HepG2 (cell line): ENCODE measurements around the gene SLC17A3. TPM values are rescaled to one million over a fixed set of nuclear protein-coding genes. Genes with fewer than 3 reads are reported as not detected.

Experiments
- CEBPG ChIP-seq: IDR thresholded peaks from 2 replicates; pipeline ENCODE4 v1.6.1; 2016
- GLI4 ChIP-seq: sonication (generic); formaldehyde crosslinking; IDR thresholded peaks from 2 replicates; pipeline ENCODE4 v1.5.1; 2020; ENCODE audit warnings: missing genetic modification reagents, mild to moderate bottlenecking, moderate library complexity, borderline replicate concordance
- HNF4A ChIP-seq: sonication (generic); formaldehyde crosslinking; IDR thresholded peaks from 2 replicates; pipeline ENCODE4 v1.4.0; 2020; ENCODE audit warnings: missing genetic modification reagents
- HOXA3 ChIP-seq: sonication (generic); formaldehyde crosslinking; IDR thresholded peaks from 2 replicates; pipeline ENCODE4 v1.5.0; 2020; ENCODE audit warnings: missing genetic modification reagents
- IRF2 ChIP-seq: IDR thresholded peaks from 2 replicates; pipeline ENCODE4 v1.6.1; 2018; ENCODE audit warnings: missing genetic modification reagents, missing compliant biosample characterization
- ISL2 ChIP-seq: sonication (generic); formaldehyde crosslinking; IDR thresholded peaks from 2 replicates; pipeline ENCODE4 v1.5.0; 2020; ENCODE audit warnings: missing genetic modification reagents
- KLF16 ChIP-seq, 2 experiments: sonication (generic) in 1 of 2; formaldehyde crosslinking in 1 of 2; IDR thresholded peaks; 2 replicates each; pipeline versions ENCODE4 v1.6.1 to v1.8.0; 2016 to 2023; ENCODE audit warnings: missing genetic modification reagents in 2 of 2, missing compliant biosample characterization in 1 of 2
- MED1 ChIP-seq: sonication (generic); formaldehyde crosslinking; IDR thresholded peaks from 2 replicates; pipeline ENCODE4 v1.4.0; 2020; ENCODE audit warnings: missing genetic modification reagents
- MIXL1 ChIP-seq: IDR thresholded peaks from 2 replicates; pipeline ENCODE4 v1.6.1; 2016
- MXD4 ChIP-seq: IDR thresholded peaks from 2 replicates; pipeline ENCODE4 v1.6.1; 2016; ENCODE audit warnings: mild to moderate bottlenecking, missing biosample characterization, missing genetic modification reagents
- SIX1 ChIP-seq: sonication (generic); formaldehyde crosslinking; IDR thresholded peaks from 2 replicates; pipeline ENCODE4 v1.4.0; 2020; ENCODE audit warnings: missing genetic modification reagents, borderline replicate concordance
- SMAD3 ChIP-seq: sonication (generic); formaldehyde crosslinking; IDR thresholded peaks from 2 replicates; pipeline ENCODE4 v1.4.0; 2020; ENCODE audit warnings: missing genetic modification reagents
- SOX5 ChIP-seq: IDR thresholded peaks from 2 replicates; pipeline ENCODE4 v1.6.1; 2016; ENCODE audit warnings: borderline replicate concordance
- SSRP1 ChIP-seq: IDR thresholded peaks from 2 replicates; pipeline ENCODE4 v1.6.1; 2016; ENCODE audit warnings: control low read depth
- STAG1 ChIP-seq: sonication (generic); formaldehyde crosslinking; IDR thresholded peaks from 2 replicates; pipeline ENCODE4 v1.4.0; 2020; ENCODE audit warnings: missing genetic modification reagents
- ZNF18 ChIP-seq: sonication (generic); formaldehyde crosslinking; IDR thresholded peaks from 2 replicates; pipeline ENCODE4 v1.8.0; 2022; ENCODE audit warnings: mild to moderate bottlenecking, missing genetic modification reagents; ENCODE audit not compliant: insufficient replicate concordance
- ZNF205 ChIP-seq: IDR thresholded peaks from 2 replicates; pipeline ENCODE4 v1.6.1; 2018; ENCODE audit warnings: missing biosample characterization, missing genetic modification reagents
- ZNF234 ChIP-seq: sonication (generic); formaldehyde crosslinking; conservative IDR thresholded peaks from 2 replicates; pipeline ENCODE4 v1.5.1; 2020; ENCODE audit warnings: mild to moderate bottlenecking, missing genetic modification reagents
- ZNF382 ChIP-seq: sonication (generic); formaldehyde crosslinking; IDR thresholded peaks from 2 replicates; pipeline ENCODE4 v1.5.0; 2020; ENCODE audit warnings: missing genetic modification reagents, mild to moderate bottlenecking, borderline replicate concordance
- ZNF580 ChIP-seq: IDR thresholded peaks from 2 replicates; pipeline ENCODE4 v1.6.1; 2016; ENCODE audit warnings: low read depth, borderline replicate concordance
- ZNF629 ChIP-seq: sonication (generic); formaldehyde crosslinking; conservative IDR thresholded peaks from 2 replicates; pipeline ENCODE4 v1.5.0; 2020; ENCODE audit warnings: missing genetic modification reagents
- ZNF691 ChIP-seq: sonication (generic); formaldehyde crosslinking; IDR thresholded peaks from 2 replicates; pipeline ENCODE4 v1.4.0; 2020; ENCODE audit warnings: missing genetic modification reagents, low read depth, mild to moderate bottlenecking, borderline replicate concordance
- polyA plus RNA-seq, 8 experiments: library from polyadenylated mRNA; depleted of rRNA in 3 of 8; stranded (reverse) in 7 of 8; unstranded in 1 of 8; fragments of >200 nt; fragmentation: Illumina TruSeq in 4 of 8; extraction: Trizol in 4 of 8; gene quantifications; 2 replicates each; pipeline versions ENCODE4 v1.2.1 to v1.2.3, GENCODE V29; 2011 to 2016; ENCODE audit warnings: low read depth in 4 of 8, missing spikeins in 1 of 8, mixed read lengths in 1 of 8; ENCODE audit not compliant: insufficient read depth in 1 of 8
- total RNA-seq, 5 experiments: library from RNA; depleted of rRNA; stranded (reverse); fragments of >200 nt; fragmentation: Illumina TruSeq; extraction: Trizol; gene quantifications; 2 replicates each; pipeline ENCODE4 v1.2.3, GENCODE V29; 2016; ENCODE audit warnings: low read depth in 1 of 5
- TF ChIP-seq, protein P1 (sequence below), 2 experiments: sonication (generic) in 1 of 2; formaldehyde crosslinking in 1 of 2; IDR thresholded peaks; 2 replicates each; pipeline versions ENCODE4 v1.4.0 to v1.6.1; 2018 to 2020; ENCODE audit warnings: missing genetic modification reagents in 2 of 2, borderline replicate concordance in 1 of 2, low read depth in 1 of 2, mild to moderate bottlenecking in 1 of 2, missing biosample characterization in 1 of 2
- TF ChIP-seq, protein P2 (sequence below): IDR thresholded peaks from 2 replicates; pipeline ENCODE4 v1.6.1; 2016; ENCODE audit warnings: low read depth

Gene SLC17A3
- total and polyA plus RNA-seq, 2 of the 13 experiments (the other 11 are each of a cell fraction or from before 2014, with no cell fraction given) = 0.09 to 0.11 TPM

DNA sequence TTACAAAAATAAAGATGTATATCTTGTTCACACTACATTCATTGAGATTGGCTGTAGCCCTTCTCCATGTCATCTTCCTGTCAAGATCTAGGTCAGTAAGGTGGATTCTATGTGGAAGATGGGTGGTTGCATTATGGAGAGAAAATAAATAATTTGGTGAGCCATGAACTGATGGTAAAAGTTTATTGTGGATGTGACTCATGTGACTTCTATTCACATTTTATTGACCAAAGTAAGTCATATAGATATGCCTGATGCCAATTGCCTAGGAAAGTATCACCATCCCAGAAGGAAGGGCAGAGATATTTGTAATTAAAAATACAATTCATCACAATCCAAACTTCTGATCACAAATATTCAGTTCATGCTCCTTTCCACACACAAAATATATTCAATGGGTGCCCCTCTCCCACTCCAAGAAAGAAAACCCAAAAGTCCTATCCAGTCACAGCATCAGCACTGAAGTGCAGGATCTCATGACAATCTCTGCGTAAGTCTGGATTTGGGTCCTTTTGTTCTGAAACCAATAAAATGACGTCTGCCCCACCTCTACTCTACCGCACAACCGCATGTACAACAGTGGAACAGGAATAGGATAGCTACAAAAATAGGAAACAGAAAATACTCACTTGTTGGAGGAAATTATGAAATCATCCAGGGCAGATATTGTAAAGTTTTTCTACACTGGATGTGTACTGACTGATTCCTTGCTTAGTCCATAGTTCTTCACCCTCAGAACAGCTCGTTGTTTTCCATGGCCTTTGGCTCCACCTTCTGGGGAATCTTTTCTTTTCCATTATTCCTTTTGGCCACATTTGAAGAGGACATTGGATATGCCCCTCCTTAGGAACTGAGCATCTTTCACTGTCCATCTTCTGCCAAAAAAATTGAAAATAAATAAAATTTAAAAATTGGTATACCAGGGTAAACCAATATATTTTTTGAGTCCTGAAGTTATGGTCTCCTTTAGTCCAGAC, 16.1 kb upstream of the SLC17A3 start (continued):
- TF ChIP-seq ZNF580 (CRISPR knock-in tag) (no peak), SMAD3 (CRISPR knock-in tag) (0 out of 2 replicates have a peak, but pooled peaks have one; percentile 69), ZNF18 (CRISPR knock-in tag) (no peak), STAG1 (CRISPR knock-in tag) (peak; percentile 96), MIXL1 (CRISPR knock-in tag) (peak; percentile 62; the same call in 1 of the 2 replicates), HOXA3 (CRISPR knock-in tag) (no peak), CEBPG (CRISPR knock-in tag) (peak; percentile 19; the same call in 1 of the 2 replicates), IRF2 (CRISPR knock-in tag) (0 out of 2 replicates have a peak, but pooled peaks have one; percentile 18), HNF4A (CRISPR knock-in tag) (peak; percentile 24; the same call in 1 of the 2 replicates), ISL2 (CRISPR knock-in tag) (0 out of 2 replicates have a peak, but pooled peaks have one; percentile 21), MED1 (CRISPR knock-in tag) (peak; percentile 44; the same call in 1 of the 2 replicates), SOX5 (CRISPR knock-in tag) (peak; percentile 57; the same call in 1 of the 2 replicates), ZNF234 (no peak), MXD4 (CRISPR knock-in tag) (0 out of 2 replicates have a peak, but pooled peaks have one; percentile 51), SSRP1 (CRISPR knock-in tag) (no peak), ZNF382 (CRISPR knock-in tag) (no peak), ZNF205 (CRISPR knock-in tag) (peak; percentile 97), ZNF629 (CRISPR knock-in tag) (no peak), ZNF691 (CRISPR knock-in tag) (no peak), KLF16 (CRISPR knock-in tag; IDR thresholded peaks at IDR 0.05) (peak in 1 of 2 experiments; percentile 74; a peak in 2 of 4 replicates), GLI4 (no peak), SIX1 (CRISPR knock-in tag) (0 out of 2 replicates have a peak, but pooled peaks have one; percentile 44)
- TF ChIP-seq, protein P1, sequence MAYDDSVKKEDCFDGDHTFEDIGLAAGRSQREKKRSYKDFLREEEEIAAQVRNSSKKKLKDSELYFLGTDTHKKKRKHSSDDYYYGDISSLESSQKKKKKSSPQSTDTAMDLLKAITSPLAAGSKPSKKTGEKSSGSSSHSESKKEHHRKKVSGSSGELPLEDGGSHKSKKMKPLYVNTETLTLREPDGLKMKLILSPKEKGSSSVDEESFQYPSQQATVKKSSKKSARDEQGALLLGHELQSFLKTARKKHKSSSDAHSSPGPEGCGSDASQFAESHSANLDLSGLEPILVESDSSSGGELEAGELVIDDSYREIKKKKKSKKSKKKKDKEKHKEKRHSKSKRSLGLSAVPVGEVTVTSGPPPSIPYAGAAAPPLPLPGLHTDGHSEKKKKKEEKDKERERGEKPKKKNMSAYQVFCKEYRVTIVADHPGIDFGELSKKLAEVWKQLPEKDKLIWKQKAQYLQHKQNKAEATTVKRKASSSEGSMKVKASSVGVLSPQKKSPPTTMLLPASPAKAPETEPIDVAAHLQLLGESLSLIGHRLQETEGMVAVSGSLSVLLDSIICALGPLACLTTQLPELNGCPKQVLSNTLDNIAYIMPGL (CRISPR knock-in tag; IDR thresholded peaks at IDR 0.05; ENCODE audit: borderline replicate concordance in 1 of 2, low read depth in 1 of 2) = 0 out of 4 replicates have a peak, but pooled peaks of 1 of the 2 experiments have one; percentile 39
- TF ChIP-seq, protein P2, sequence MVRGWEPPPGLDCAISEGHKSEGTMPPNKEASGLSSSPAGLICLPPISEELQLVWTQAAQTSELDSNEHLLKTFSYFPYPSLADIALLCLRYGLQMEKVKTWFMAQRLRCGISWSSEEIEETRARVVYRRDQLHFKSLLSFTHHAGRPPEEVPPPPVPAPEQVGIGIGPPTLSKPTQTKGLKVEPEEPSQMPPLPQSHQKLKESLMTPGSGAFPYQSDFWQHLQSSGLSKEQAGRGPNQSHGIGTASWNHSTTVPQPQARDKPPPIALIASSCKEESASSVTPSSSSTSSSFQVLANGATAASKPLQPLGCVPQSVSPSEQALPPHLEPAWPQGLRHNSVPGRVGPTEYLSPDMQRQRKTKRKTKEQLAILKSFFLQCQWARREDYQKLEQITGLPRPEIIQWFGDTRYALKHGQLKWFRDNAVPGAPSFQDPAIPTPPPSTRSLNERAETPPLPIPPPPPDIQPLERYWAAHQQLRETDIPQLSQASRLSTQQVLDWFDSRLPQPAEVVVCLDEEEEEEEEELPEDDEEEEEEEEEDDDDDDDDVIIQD = 0 out of 2 replicates have a peak, but pooled peaks have one; percentile 13
